GM12872 (cell line): Measurements from ENCODE around the gene TXNL4A.

ENCODE experiments used
- CTCF ChIP-seq: IDR thresholded peaks from 3 replicates; pipeline ENCODE4 v1.5.1; 2011; ENCODE audit warnings: low read depth, mild to moderate bottlenecking, low read length, moderate library complexity; ENCODE audit not compliant: insufficient read depth

TXNL4A gene

DNA sequence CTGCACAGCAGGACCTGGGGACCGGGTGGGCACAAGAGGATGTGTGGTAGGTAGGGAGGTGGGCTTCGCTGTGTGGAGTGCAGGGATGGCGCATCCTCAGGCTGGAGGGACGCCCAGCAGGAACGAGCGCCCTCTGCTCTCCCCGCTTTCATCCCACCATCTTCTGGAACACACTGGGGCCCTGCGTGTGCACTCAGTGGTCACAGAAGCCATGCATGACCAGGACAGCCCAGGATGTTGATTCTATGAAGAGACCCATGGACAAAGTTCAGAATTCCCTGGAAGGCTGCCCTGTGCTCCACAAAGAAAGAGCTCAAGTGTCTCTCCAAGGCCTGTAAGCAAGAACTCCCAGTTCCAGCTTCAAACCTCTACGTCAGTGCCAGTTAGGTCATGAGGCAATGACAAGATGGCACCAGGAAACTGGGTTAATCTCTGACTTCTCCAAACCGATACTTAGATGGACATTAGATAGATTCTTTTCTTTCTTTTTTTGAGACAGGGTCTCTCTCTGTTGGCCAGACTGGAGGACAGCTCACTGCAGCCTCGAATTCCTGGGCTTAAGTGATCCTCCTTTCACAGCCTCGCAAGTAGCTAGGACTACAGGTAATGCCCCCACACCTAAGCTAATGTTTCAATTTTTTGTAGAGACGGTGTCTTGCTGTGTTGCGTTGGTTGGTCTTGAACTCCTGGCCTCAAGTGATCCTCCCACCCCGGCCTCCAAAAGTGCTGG is 40.3 kb downstream of the TXNL4A start:
- no peak for TF ChIP-seq CTCF

GRCh38 chr18:79947054-79947755 is 41.2 kb downstream of the TXNL4A start:
- TF ChIP-seq CTCF: no peak

- no peak for TF ChIP-seq CTCF
These were observed 43.0 kb downstream of the TXNL4A start for GRCh38 chr18:79945118-79946042.

DNA sequence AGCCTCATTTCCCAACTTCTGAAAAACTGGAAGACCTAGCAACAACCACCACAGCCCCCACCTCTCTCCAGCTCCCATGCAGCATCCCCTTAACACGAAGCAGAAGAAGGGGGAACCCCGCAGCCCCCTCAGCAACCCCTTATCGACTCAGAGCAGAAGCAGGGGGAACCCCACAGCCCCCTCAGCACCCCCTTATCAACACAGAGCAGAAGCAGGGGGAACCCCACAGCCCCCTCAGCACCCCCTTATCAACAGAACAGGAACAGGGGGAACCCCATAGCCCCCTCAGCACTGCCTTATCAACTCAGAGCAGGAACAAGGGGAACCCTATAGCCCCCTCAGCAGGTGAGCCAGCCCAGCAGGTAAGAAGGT is 43.6 kb downstream of the TXNL4A start:
- TF ChIP-seq CTCF: no peak

DNA sequence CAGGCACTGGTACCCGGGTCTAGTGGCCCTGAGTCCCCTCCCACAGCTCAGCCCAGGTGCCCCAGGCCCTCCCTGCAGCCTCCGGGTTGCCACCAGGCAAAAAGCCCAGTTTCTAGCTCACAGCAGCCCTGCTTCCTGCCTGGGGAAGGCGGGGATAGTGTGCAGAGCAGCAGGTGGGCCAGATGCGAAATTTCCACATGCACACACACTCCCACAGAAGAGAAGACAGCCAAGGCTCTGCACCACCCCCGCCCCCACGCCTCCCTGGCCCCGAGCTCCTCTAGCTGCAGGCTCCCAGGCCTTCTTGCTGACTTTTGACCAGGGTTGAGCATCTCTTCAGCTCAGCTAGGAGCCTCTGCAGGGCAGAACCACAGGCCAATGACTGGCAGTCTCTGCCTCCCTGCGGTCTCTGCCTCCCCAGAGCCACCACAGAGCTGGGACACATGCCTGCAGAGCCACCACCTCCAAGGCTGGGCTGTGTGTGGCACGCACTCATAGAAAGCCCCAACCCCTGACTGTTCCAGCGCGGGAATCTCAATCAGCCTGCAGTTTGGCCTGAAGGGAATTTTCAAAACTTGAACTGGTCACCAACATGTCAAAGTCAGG is 44.1 kb downstream of the TXNL4A start:
- no peak for TF ChIP-seq CTCF

- no peak for TF ChIP-seq CTCF
These were observed 44.7 kb downstream of the TXNL4A start for GRCh38 chr18:79943608-79944125.
